HG02884 (cell line): Measurements from ENCODE around the gene DHX8.
"Not testable (repeated sequence)": the region's sequence is repeated elsewhere in the genome, so short reads cannot be mapped to it uniquely, and the experiment has no call there.

Source experiments
- ATAC-seq: cut with Tn5 transposase; IDR thresholded peaks from one replicate; pipeline ENCODE4 v1.9.1; 2021; ENCODE audit warnings: mild to moderate bottlenecking, moderate library complexity; ENCODE audit not compliant: unreplicated experiment

DHX8 gene

DNA sequence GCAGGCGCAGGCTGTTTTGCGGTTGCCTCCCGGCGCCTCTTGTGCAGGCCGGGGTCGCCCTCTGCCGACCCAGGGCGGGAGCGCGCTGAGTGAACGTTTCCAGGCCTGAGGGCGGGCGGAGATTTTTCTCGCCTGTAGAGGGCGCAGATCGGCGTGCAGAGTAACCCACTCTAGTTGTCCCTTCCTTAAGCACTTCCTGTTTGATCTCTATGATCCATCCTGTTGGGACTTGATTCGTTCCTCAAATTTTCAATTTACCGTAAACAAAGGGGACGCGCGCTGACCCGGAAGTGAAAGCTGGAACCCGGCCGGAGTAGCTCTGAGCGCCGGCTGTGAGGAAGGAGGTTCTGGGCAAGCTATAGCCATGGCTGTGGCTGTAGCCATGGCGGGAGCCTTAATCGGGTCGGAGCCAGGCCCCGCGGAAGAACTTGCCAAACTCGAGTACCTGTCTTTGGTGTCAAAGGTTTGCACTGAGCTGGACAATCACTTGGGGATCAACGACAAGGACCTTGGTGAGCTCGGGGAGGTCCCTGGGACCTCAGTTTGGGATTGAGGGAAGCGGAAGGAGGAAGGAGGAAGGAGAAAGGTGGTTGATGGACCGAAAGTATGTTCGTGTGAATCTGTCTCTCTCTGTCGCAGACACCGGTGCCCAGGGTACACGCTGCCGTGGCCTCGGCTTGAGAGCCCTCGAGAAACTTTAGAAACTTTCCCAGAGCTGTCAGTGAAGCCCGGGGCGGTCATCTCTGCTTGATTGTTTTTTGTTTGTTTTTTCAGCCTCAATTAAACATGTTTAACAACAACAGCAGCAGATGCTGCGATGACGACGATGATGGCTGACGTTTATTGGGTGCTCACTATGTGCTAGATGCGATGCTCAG, at the start of gene DHX8:
Gene DHX8 (plus strand): TSS at position 302 of the 878 bp plus-strand sequence. CDS start 63 bp downstream, at position 365.
- peak; percentile 96 for ATAC-seq

DNA sequence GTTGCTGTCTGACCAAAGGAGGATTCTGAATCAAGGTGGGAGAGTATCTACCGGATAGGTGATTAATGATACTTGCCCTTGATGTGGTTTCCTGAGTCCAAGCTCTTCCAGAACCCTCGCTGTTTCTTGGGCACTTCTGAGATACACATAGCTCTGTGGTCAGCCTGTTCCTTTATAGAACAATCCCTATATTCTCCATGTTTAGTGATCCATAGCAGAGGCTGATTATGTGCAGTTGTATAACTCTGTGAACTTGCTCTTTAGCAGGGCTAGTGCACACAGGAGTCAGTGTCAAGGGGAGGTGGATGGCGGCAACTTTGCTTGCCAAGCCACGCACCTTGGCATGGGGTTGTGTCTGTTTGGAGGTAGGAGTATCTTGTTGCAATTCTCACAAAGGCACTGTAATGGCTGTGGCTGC, 48.9 kb upstream of the DHX8 start:
- ATAC-seq: no peak

DNA sequence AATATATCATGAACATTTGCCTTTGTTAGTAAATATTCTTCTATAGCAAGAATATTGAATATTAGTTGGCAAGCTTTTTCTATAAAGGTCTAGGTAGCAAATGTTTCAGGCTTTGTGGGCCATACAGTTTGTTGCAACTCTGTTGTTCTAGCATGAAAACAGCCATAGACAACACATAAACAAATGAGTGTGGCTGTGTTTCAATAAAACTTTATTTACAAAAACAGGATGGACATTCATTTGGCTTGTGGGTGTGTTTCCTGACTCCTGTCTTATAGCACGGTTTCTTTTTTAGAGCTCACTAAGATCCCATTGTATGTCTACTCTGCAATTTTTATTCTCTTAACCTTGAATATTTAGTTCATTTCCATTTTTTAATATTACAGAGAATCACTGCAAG, 46.0 kb upstream of the DHX8 start:
- no peak for ATAC-seq

DNA sequence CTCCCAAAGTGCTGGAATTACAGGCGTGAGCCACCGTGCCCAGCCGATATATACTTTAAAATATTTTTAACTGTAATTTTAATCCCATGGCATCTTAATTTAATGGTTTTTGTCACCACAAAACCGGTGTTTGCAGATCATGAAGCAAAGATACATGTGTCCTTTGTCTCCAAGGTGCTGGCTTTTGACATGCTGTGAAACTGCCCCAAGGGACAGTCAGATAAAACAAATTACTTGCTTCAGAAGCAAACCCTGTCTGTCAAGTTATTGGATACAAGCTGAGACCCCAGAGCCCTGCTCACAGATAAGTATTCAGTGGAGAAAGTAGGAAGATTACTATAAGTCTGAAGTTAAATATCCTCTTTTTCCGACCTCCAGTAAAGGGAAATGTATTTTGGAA, 45.1 kb upstream of the DHX8 start:
- no peak for ATAC-seq

DNA sequence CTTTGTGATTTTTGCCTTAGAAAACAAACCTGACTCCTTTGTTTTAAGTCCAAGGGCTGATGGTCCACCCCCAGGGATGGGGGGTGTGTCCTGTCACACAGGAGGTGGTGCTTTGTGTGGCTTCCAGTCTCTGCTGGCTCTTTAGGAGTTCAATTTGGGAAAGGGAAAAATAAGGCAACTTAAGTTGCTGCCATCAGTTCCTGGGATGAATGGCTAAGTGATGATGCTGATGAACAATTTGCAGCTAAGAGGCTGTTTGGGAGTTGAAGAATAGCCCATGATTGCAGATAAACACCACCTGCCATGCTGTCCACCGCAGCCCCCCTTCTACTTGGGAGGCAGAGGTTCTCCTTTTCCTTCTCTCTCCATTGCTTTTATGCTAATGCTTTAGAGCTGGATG, 44.7 kb upstream of the DHX8 start:
- no peak for ATAC-seq

DNA sequence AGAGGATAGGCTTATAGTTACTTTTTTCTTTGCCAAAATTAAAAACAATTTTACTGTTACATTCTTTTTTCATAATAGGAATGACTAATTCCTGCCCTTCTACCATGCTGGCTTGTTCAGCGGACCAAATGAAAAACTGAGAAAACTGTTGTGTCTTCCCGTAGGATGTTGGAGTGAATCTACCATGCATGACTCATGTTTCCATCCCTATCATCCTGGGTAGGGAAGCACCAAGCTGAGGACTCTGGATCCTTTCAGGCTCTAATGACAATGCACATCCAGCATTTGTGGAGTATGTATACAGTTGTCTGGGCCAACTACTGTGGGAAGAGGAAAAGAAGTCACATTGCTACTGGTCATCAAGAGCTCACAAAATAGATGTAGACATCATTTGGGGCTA, 41.1 kb upstream of the DHX8 start:
- no peak for ATAC-seq

DNA sequence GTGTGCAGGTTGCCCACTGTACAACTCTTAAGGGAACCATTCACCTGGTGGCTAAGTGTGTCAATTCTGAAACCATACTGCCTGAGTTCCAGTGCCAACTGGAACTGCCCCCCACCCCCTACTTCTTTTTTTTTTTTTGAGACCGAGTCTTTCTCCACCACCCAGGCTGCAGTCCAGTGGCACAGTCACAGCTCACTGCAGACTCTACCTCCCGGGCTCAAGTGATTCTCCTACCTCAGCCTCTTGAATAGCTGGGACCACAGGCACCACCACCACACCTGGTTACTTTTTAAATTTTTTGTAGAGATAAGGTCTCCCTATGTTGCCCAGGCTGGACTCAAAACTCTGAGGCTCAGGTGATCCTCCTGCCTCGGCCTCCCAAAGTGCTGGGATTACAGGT, 40.4 kb upstream of the DHX8 start:
- ATAC-seq: no peak

DNA sequence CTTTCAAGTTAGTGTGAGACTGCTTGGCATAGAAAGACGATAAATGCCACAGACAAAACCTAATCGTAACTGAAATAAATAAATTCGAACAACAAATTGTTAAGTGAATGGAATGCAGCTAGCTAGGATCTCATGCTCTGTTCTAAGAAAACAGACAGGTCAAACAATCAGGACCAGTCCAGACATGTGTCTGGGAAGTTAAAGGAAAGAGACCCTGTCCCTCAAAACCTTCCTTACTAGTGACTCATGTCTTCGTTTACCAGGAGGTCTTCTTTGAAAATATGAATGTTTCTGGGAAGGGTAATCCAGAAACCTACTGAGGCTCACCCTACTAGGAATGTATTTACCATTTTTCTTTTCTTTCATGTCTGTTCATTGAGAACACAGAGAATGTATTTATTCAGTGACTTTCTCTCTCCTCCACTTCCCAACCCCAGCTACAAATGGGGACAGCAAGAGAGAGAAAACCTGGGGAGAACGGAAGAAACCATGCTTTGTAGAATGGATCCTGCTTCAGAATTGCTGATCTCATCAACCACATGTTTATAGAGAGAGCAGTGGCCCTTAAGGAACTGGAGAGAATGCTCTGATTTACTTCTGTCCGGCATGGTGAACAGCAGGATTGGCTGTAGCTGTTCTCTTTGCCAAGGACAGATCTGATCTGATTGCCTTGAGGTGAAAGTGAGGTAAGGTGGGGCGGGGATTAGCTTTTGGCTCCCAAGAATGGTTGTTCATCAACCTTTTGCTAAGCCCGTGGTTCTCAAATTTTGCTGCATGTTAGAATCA, 39.4 kb upstream of the DHX8 start:
- ATAC-seq: no peak

DNA sequence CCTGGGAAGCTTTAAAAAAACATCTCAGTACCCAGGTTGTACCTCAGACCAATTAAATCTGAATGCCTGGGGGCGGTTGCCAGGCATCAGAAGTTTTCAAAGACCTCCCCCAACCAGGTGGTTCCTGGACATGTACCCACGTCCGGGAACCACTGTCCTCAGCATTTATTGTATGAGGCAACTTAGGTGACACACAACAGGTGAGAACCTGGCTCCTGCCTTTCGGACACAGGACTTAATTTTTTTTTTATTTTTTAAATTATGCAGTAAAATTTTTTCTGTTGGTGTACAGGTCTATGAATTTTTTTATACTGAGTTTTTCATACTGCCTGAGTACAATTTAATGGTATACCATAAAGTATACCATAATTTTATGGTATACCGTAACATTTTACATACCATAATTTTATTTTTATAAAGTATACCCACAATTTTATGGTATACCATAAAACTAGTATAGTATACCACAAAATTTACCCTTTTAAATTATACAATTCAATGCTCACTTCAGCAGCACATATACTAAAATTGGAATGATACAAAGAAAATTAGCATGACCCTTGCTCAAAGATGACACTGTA, 38.7 kb upstream of the DHX8 start:
- no peak for ATAC-seq

DNA sequence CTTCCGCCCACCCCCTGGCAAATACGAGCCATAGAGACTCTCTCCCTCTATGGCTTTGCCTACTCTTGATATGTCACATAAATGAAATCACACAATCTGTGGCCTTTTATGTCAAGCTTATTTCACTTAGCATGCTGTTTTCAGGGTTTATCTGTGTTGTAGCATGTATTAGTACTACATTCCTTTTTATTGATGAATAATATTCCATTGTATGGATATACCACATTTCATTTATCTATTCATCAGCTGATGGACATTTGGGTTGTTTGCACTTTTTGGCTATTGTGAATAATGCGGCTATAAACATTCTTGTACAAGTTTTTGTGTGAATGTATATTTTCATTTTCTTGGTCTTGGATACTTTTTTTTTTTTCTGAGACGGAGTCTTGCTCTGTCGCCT, 37.0 kb upstream of the DHX8 start:
- no peak for ATAC-seq

DNA sequence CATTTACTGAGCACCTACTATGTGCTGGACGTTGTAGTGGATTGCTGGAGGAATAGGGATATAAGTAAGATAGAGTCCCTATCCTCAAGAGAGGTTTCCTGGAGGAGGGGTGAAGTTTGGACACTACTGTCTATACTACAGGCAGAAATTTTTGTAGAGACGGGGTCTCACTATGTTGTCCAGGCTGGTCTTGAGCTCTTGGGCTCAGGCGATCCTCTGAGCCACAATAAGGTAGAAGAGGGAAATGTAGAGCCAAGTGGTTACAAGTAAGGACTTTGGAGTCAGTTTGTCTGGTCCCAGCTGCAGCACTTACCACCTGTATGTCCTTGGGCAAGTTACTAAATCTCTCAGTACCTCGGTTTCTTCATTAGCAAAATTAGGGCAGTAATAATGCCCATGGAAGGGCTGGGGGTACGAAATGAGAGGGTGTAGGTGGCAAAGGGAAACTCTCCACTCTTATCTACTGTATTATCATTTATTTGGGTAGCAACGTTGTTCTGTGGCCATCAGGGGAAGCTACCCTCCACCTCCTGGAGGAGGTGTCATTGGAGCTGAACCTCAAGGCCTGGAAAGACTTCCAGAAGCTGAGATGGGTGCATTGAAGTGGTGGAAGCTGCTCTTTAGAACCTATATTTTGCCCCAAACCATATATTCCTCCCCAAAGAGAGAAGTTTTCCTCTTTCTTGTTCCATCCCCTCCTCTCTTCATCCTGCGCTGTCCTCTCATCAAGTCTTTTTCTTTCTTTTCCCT, 34.9 kb upstream of the DHX8 start:
- ATAC-seq: no peak

DNA sequence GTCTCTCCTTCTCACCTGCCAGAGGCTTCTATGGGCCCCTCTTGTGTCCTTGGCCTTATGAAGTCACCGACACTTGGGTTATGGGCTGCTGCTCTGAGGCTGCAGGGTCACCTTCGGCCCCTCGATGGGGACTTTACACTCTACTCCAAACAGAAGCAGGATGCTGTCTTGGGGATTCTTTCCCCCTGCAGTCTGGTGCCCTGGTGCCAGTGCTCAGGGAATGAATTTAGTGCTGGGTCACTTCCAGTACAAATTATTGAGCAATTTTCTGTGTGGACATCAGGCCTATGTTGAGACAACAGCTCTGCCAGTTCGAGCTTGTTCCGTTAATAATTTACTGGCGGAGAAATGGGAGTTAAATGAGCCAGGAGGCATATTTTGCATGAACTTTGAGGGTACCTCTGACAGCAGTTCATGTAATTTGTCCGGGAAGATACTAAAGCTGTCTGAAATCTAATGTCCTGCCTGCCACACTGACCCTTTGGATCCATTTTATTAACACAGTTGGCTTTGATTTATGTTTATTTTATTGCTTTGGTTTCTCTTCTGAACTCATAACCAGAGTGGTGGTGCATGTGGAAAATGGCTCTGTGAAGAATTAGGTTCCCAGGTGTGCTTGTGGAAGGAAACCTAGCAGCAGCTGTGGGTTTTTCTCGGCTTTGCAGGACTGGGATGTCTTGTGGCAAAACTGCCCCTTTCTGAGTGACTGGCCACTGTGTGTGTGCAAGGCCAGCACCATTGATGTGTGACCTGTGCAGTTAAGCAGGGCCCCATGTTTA, 34.1 kb upstream of the DHX8 start:
- ATAC-seq: no peak

DNA sequence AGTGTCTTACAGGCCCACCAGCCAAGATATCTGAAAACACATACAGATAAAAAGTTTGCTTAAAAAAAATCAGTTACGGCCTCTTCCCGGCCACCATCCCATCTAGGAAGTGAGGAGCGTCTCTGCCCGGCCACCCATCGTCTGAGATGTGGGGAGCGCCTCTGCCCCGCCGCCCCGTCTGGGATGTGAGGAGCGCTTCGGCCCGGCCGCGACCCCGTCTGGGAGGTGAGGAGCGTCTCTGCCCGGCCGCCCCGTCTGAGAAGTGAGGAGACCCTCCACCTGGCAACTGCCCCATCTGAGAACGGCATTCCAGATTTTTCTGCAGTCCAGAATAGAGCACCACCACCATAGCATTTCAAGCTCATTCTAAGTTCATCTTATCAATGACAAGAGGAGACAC, 33.0 kb upstream of the DHX8 start:
- not testable (repeated sequence) for ATAC-seq

DNA sequence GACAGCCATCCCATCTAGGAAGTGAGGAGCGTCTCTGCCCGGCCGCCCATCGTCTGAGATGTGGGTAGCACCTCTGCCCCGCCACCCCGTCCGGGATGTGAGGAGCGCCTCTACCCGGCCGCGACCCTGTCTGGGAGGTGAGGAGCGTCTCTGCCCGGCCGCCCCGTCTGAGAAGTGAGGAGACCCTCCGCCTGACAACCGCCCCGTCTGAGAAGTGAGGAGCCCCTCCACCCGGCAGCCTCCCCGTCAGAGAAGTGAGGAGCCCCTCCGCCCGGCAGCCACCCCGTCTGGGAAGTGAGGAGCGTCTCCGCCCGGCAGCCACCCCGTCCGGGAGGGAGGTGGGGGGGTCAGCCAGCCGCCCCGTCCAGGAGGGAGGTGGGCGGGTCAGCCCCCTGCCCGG, 32.0 kb upstream of the DHX8 start:
- ATAC-seq: not testable (repeated sequence)

DNA sequence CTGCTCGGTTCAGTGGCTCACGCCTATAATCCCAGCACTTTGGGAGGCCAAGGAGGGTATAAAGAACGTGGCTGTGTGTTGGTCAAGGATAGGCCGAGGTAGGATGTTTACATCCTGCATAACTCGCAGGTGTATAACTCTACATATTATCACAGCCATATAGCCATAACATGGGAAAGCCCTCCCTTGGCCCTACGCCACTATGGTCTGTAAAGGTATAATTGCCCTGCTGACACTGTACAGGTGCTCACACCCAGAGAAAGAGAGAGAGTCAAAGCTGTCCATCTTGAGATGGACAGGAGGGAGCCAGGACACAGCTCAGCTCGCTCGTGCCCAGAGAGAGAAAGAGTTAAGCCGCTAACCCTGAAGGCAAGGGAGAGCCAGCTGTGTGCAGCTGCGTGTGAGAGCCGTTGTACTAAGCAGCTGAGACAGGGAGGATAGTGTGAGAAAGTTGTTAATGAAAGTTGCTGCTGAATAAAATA, 30.4 kb upstream of the DHX8 start:
- ATAC-seq: no peak

DNA sequence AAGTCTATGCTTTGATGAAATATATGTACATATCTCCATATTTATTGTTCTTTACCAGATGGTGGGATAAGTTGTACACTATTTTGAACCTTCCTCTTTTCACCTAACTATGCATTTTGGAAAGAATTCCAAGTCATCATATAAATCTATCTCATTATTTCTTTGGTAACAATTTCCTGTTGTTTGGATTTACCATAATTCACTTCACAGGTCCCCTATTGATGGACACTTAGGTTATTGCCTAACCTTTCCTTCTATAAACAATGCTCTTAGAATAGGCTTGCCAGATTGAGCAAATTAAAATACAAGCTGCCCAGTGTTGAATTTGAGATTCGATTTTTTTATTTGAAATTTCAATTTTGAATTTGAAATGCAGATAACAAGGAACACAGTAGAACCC, 28.9 kb upstream of the DHX8 start:
- no peak for ATAC-seq

DNA sequence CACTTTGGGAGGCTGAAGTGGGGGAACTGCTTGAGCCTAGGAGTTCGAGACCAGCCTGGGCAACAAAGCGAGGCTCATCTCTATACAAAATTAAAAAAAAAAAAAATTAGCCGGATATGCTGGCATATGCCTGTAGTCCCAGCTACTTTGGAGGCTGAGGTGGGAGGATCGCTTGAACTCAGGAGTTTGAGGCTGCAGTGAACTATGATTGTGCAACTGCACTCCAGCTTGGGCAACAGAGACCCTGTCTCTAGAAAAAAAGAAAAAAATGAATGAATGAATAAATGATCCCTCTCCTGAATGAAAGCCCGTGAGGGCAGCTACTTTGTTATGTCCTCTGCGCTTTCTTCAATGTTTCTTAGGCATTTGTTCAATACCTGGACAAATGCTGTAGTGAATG, 27.7 kb upstream of the DHX8 start:
- ATAC-seq: no peak

DNA sequence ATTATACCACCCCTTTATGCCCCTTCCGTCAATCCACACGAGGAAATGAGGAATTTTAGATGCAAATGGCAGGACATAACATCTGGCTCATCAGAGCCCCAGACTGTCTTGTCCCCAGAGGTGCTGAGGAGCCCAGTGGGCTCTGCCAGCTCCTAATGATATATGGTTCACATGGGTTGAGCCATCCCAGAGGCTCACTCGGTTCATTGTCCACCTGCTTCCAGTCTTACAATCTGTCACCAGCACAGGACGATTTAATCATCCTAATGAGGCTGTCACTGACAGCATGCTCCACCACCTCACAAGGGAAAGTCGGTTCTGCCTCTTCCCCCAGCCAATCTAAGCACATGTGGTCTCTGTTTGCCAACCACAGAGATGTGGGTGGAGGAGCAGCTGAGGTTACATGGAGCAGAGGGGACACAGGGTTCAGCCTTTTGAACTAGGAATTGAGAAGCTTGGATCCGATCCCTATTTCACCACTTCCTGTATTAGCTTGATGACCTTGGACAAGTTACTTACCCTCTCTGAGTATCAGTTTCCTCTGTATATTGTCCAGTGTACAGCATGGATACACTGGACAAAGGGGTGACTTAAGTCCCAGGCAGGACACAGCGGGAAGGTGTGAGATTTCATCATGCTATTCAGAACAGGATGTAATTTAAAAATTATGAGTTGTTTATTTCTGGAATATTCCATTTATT, 27.0 kb upstream of the DHX8 start:
- no peak for ATAC-seq

DNA sequence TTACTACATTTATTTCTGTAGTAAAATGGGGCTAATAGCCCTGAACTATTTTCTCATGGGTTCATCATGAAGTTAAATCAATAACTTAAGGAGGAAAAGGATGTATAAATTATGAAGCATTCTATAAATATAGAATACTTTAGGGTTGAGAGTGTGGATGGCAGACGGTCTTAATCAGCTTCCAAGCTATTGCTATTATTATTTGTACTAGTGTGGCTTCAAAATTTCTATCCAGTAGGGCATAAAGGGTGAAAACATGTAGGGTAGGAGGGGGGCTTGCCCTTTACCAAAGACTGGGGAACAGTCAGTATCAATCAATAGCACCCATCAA, 26.4 kb upstream of the DHX8 start:
- ATAC-seq: no peak

DNA sequence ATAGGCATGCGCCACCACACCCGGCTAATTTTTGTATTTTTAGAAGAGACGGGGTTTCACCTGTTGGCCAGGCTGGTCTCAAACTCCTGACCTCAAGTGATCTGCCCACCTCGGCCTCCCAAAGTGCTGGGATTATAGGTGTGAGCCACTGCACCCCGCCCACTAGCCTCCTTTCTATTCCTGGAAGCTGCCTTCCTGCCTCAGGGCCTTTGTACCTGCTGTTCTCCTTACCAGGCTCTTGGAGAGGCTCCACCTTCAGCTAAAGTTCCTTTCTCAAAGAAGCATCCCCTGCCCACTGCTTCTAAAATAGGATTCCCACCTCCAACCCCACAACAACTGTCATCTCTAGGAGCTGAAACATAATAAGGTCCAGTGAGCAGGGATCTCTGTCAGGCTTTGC, 23.9 kb upstream of the DHX8 start:
- not testable (repeated sequence) for ATAC-seq
